Naive thymus-derived CD4-positive, alpha-beta T cell (primary cell): ENCODE measurements around the gene HOTAIR. TPM values are rescaled to one million over a fixed set of nuclear protein-coding genes. Genes with fewer than 3 reads are reported as not detected.

Source experiments
- ATAC-seq: fragments of 150-1000 bp; cut with Tn5 transposase; 2 replicates; pipeline ENCODE4 v1.10.0; 2021; ENCODE audit warnings: mild to moderate bottlenecking, moderate library complexity
- CTCF ChIA-PET: fragments of 350-600 bp; sonication (Branson Sonifier 250); formaldehyde crosslinking; loops from one replicate; lab custom pipeline; 2021; ENCODE audit warnings: antibody characterized with exemption; lab: Charles Lee
- POLR2A ChIA-PET: fragments of 350-600 bp; sonication (Branson Sonifier 250); formaldehyde crosslinking; loops from one replicate; lab custom pipeline; 2021; ENCODE audit warnings: antibody characterized with exemption, inconsistent platforms; lab: Charles Lee
- DNase-seq, 9 donors: peaks; one replicate each; pipeline versions ENCODE4 v3.0.0 to v3.0.0-alpha.2; 2020 to 2022; ENCODE audit warnings: mixed read lengths in 1 of 9
- H3K27ac ChIP-seq: one replicate; pipeline ENCODE4 v1.7.0; 2013; ENCODE audit warnings: mild to moderate bottlenecking, low read depth, low read length, moderate library complexity
- H3K27me3 ChIP-seq, 2 donors: one replicate each; pipeline ENCODE4 v1.7.0; 2013; ENCODE audit warnings: low read length in 2 of 2, mild to moderate bottlenecking in 2 of 2, moderate library complexity in 2 of 2; ENCODE audit not compliant: control insufficient read depth in 2 of 2, insufficient read depth in 2 of 2
- H3K36me3 ChIP-seq, 3 experiments: 1 replicate in 2 of 3; 2 replicates in 1 of 3; pipeline ENCODE4 v1.7.0; 2013; ENCODE audit warnings: low read length in 3 of 3, mild to moderate bottlenecking in 3 of 3, moderate library complexity in 1 of 3; ENCODE audit not compliant: insufficient read depth in 3 of 3, control insufficient read depth in 2 of 3
- H3K4me1 ChIP-seq, 2 donors: one replicate each; pipeline ENCODE4 v1.7.0; 2013; ENCODE audit warnings: low read length in 2 of 2, mild to moderate bottlenecking in 2 of 2, moderate library complexity in 1 of 2; ENCODE audit not compliant: control insufficient read depth in 2 of 2, insufficient read depth in 2 of 2
- H3K4me3 ChIP-seq: 2 replicates; pipeline ENCODE4 v1.7.0; 2013; ENCODE audit warnings: mild to moderate bottlenecking, low read length
- H3K9me3 ChIP-seq, 3 experiments: 1 replicate in 2 of 3; 2 replicates in 1 of 3; pipeline ENCODE4 v1.7.0; 2013; ENCODE audit warnings: low read length in 3 of 3; ENCODE audit not compliant: control insufficient read depth in 2 of 3
- H3K27ac Mint-ChIP-seq, 9 donors: one replicate each; pipeline ENCODE4 v1.8.0; 2020 to 2022; ENCODE audit warnings: mixed read lengths in 9 of 9, mild to moderate bottlenecking in 8 of 9, moderate library complexity in 5 of 9, inconsistent platforms in 2 of 9
- H3K27me3 Mint-ChIP-seq, 5 donors: one replicate each; pipeline ENCODE4 v1.8.0; 2021 to 2022; ENCODE audit warnings: mixed read lengths in 5 of 5, mild to moderate bottlenecking in 1 of 5
- H3K36me3 Mint-ChIP-seq, 5 donors: one replicate each; pipeline ENCODE4 v1.8.0; 2020 to 2022; ENCODE audit warnings: mixed read lengths in 5 of 5, mild to moderate bottlenecking in 3 of 5, inconsistent platforms in 1 of 5
- H3K4me1 Mint-ChIP-seq, 7 donors: one replicate each; pipeline ENCODE4 v1.8.0; 2020 to 2022; ENCODE audit warnings: mixed read lengths in 7 of 7, mild to moderate bottlenecking in 3 of 7, inconsistent platforms in 1 of 7
- H3K4me3 Mint-ChIP-seq, 10 donors: one replicate each; pipeline ENCODE4 v1.8.0; 2020 to 2022; ENCODE audit warnings: mild to moderate bottlenecking in 10 of 10, mixed read lengths in 10 of 10, moderate library complexity in 6 of 10, inconsistent platforms in 2 of 10
- H3K9me3 Mint-ChIP-seq, 11 donors: one replicate each; pipeline ENCODE4 v1.8.0; 2020 to 2022; ENCODE audit warnings: mixed read lengths in 11 of 11, mild to moderate bottlenecking in 4 of 11, inconsistent platforms in 1 of 11, moderate library complexity in 1 of 11
- intact Hi-C, 2 donors: fragments of 100-400 bp; cut with micrococcal nuclease; formaldehyde crosslinking; loops; one replicate each; pipeline ENCODE4 v1.15.1; 2023
- polyA plus RNA-seq, 2 donors: library from polyadenylated mRNA; unstranded; fragments of 300-500 nt; fragmentation: Illumina TruSeq; gene quantifications; one replicate each; pipeline ENCODE4 v1.2.3, GENCODE V29; 2021
- total RNA-seq, 6 experiments: library from RNA in 5 of 6; stranded (reverse) in 5 of 6; gene quantifications; 1 replicate in 5 of 6; 2 replicates in 1 of 6; pipeline ENCODE4 v1.2.3 and lab custom pipeline; 2021 to 2026

Gene HOTAIR
- total and polyA plus RNA-seq, 7 experiments from 2014 or later = not detected

DNA sequence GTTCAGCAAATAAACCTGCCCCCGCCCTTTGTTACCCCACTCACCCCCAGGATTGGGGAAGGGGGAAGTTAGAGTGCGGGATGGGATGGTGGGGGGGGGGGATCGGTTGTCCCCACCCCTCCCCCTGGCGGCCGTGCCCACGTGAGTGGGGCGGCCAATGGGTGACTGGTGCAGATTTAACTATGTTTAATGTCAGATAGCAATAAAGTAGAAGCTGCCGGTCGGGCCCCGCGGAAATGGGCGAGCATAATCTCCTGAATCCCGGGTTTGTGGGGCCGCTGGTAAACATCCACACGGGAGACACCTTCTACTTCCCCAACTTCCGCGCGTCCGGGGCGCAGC lies 20.1 kb downstream of the HOTAIR start, which contains the start of gene HOXC12:
TSS of gene HOXC12 (plus strand) at position 210 of the 342 bp plus-strand sequence. CDS start at position 237, 27 bp downstream.
- H3K4me1 Mint-ChIP-seq = peaks cover 9 to 57% (median 26%) of the 10 kb centered on the region in 7 donors
- H3K36me3 Mint-ChIP-seq = peaks cover 0 to 4% (median 0%) of the 10 kb centered on the region in 5 donors
- CTCF ChIA-PET = interaction anchor here (1.5 kb wide), 1 partner anchor 12 kb away, joined by 4 read pairs; no protein-coding TSS in a partner anchor
- ATAC-seq (no peak), DNase-seq (no peak)
- H3K9me3 Mint-ChIP-seq = peaks cover 0 to 25% (median 5%) of the 10 kb centered on the region in 11 donors
- no peaks in the 10 kb centered on the region for H3K9me3 ChIP-seq
- H3K27me3 Mint-ChIP-seq = peaks cover 78 to 94% (median 90%) of the 10 kb centered on the region in 5 donors
- peaks cover 4 to 15% of the 10 kb centered on the region in 2 donors for H3K4me1 ChIP-seq
- H3K4me3 Mint-ChIP-seq = peak within 1 kb of the TSS in 9 of 10 donors; percentile 4 to 57 (median 35)
- H3K27ac Mint-ChIP-seq = peak within 1 kb of the TSS in 4 of 9 donors; percentile 44 to 77 (median 69)
- POLR2A ChIA-PET = no interaction called here
- H3K36me3 ChIP-seq = no peaks in the 10 kb centered on the region
- no peak within 1 kb of the TSS for H3K4me3 ChIP-seq
- H3K27ac ChIP-seq = no peak within 1 kb of the TSS
- intact Hi-C loops = loop anchor here in 1 of 2 donors (5.0 kb wide), 2 partner anchors 33 to 98 kb away; partner anchors contain the start of genes HOXC10 and HOXC4
- peaks cover 40 to 73% of the 10 kb centered on the region in 2 donors for H3K27me3 ChIP-seq

DNA sequence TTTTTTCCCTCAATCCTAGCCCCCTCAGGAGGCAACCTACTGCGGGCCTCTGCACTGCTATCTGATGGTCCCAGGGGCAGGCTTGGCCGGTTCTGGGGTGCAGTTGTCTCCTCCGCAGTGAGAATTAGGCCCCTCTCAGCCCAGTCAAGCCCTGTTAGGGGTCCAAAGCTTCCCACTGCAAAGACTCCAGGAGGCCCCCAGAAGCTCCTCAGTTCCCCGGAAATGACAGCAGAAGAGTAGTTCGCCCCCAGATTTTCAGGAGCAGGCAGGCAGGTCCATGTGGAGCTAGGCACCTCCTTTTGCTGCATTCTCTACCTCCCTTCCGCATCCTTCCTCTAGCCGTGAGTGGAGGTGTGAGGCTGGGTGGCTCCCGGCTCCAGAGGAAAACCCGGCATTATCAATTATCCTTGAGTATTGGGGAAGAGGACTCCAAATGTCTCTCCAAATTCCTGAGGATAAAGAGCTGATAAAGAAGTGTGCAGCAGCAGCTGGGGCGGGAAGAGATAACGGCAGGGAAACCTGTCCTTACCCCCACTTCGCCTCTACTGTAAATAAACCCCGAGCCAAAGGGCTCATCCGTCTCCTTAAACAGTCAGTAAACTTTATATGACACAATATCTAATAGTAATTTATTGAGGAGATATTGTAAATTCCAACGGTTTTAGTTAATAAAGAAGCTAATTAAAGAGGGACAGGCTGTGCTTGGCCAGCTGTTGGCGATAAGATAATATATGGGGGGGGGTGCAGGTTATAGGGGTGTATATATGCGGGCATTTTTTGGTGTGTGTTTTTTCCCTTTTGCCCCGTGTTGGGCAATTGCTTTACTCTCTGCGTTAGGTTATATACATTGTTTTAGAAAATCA lies 20.7 kb downstream of the HOTAIR start:
- Histone ChIP-seq H3K4me3 (no peak overlapping the region), H3K36me3 (no peaks in the 10 kb centered on the region), H3K27me3 (peaks cover 34 to 72% of the 10 kb centered on the region in 2 donors), H3K4me1 (peaks cover 4 to 15% of the 10 kb centered on the region in 2 donors), H3K9me3 (no peaks in the 10 kb centered on the region), H3K27ac (no peak overlapping the region)
- intact Hi-C loops = loop anchor here in 1 of 2 donors (5.0 kb wide), 1 partner anchor 33 kb away; the partner anchor contains the start of gene HOXC10
- Mint-ChIP-seq H3K27ac (peak overlapping the region in 4 of 9 donors; percentile 32 to 77 (median 69)), H3K36me3 (peaks cover 0 to 4% (median 0%) of the 10 kb centered on the region in 5 donors), H3K4me3 (peak overlapping the region in 9 of 10 donors; percentile 14 to 57 (median 38)), H3K27me3 (peaks cover 76 to 94% (median 90%) of the 10 kb centered on the region in 5 donors), H3K4me1 (peaks cover 9 to 57% (median 26%) of the 10 kb centered on the region in 7 donors), H3K9me3 (peaks cover 0 to 25% (median 5%) of the 10 kb centered on the region in 11 donors)
- ATAC-seq (no peak), DNase-seq (no peak)
- POLR2A ChIA-PET = interaction anchor here (0.6 to 0.8 kb wide), 2 partner anchors 11 kb away, joined by 3 to 4 read pairs; no protein-coding TSS in a partner anchor
- CTCF ChIA-PET = interaction anchor here (1.5 kb wide), 1 partner anchor 11 kb away, joined by 4 read pairs; no protein-coding TSS in a partner anchor

DNA sequence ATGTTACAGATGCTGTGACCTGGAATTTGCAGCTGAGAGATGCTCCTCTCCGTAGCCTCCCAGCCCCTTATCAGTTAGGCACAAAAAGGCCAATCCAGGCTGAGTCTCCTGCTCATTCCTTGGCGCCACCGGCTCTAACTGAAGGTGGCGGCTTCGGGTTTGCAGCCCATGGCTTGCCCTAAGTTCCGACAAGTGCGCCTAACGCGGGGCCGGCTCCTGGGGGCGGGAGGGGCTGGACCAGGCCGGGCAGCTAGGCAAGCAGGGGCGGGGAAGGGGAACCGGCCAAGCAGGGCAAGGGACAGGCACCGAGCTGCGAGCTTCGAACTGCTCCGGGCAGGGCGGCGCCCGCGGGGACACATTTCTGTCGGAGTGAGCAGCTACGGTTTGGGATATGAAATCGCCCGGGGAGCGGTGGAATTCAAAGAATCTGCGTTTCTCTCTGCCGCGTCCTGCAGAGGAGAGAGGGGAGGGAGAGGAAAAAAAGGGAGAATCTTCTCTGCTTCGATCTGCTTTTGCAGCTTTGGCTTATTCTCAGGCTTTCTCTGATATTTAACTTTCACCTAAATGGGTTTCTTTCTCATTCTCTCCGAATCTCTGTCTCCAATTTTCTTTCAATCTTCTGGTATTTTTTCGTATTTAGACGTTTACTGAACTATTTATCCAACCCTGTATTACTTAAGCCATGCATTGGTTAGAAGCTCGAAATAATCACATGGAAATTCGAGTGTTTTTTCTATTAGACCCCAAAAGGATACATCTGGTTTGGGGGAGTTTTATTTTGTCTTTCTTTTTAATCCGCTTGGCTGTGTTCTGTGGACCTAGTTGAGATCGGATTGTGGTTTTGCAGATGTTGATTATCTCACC lies 21.7 kb downstream of the HOTAIR start:
- Mint-ChIP-seq H3K4me1 (peaks cover 9 to 57% (median 26%) of the 10 kb centered on the region in 7 donors), H3K4me3 (peak overlapping the region in 7 of 10 donors; percentile 3 to 59 (median 38)), H3K36me3 (peaks cover 0 to 4% (median 0%) of the 10 kb centered on the region in 5 donors), H3K27me3 (peaks cover 76 to 96% (median 90%) of the 10 kb centered on the region in 5 donors), H3K9me3 (peaks cover 0 to 22% (median 4%) of the 10 kb centered on the region in 11 donors), H3K27ac (peak overlapping the region in 7 of 9 donors; percentile 23 to 88 (median 75))
- Histone ChIP-seq H3K9me3 (no peaks in the 10 kb centered on the region), H3K36me3 (no peaks in the 10 kb centered on the region), H3K4me1 (peaks cover 4 to 15% of the 10 kb centered on the region in 2 donors), H3K27ac (no peak overlapping the region), H3K4me3 (no peak overlapping the region), H3K27me3 (peaks cover 34 to 69% of the 10 kb centered on the region in 2 donors)
- ChIA-PET POLR2A (interaction anchor here (0.8 kb wide), 1 partner anchor 12 kb away, joined by 3 read pairs; no protein-coding TSS in a partner anchor), CTCF (interaction anchor here (1.5 to 1.6 kb wide), 2 partner anchors 10 to 13 kb away, joined by 4 read pairs; no protein-coding TSS in a partner anchor)
- intact Hi-C loops = loop anchor here in 1 of 2 donors (5.0 kb wide), 1 partner anchor 34 kb away; the partner anchor contains the start of gene HOXC10
- no peak for ATAC-seq
- no peak for DNase-seq

DNA sequence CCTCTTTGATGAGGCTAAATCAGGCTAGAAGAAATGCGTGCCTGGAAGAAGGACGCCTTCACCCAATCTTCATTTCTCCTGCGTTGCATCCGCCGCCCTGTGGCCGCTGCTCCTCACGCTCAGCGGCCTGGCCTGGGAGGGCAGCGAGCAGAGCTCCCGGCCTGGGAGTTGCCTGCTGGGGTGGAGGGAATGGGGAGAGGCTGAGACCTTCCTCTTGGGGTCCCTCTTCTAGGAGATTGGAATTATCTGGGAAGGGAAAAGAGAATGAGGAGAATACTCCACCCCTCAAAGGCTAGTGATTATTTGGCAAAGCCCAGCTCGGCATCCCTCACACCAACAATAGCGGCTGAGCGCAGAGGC lies 22.4 kb downstream of the HOTAIR start:
- intact Hi-C loops = loop anchor here in 1 of 2 donors (5.0 kb wide), 1 partner anchor 35 kb away; the partner anchor contains the start of gene HOXC10
- CTCF ChIA-PET = interaction anchor here (0.8 to 1.6 kb wide), 2 partner anchors 10 to 14 kb away, joined by 3 to 4 read pairs; no protein-coding TSS in a partner anchor
- peaks cover 79 to 96% (median 89%) of the 10 kb centered on the region in 5 donors for H3K27me3 Mint-ChIP-seq
- H3K36me3 Mint-ChIP-seq = peaks cover 0 to 4% (median 0%) of the 10 kb centered on the region in 5 donors
- Histone ChIP-seq H3K27me3 (peaks cover 34 to 66% of the 10 kb centered on the region in 2 donors), H3K9me3 (no peaks in the 10 kb centered on the region), H3K27ac (no peak overlapping the region), H3K36me3 (no peaks in the 10 kb centered on the region), H3K4me3 (no peak overlapping the region), H3K4me1 (peaks cover 4 to 15% of the 10 kb centered on the region in 2 donors)
- H3K4me3 Mint-ChIP-seq = peak overlapping the region in 4 of 10 donors; percentile 16 to 59 (median 41)
- H3K27ac Mint-ChIP-seq = peak overlapping the region in 6 of 9 donors; percentile 8 to 88 (median 74)
- no peak for DNase-seq
- POLR2A ChIA-PET = no interaction called here
- peaks cover 9 to 57% (median 26%) of the 10 kb centered on the region in 7 donors for H3K4me1 Mint-ChIP-seq
- peaks cover 0 to 22% (median 4%) of the 10 kb centered on the region in 11 donors for H3K9me3 Mint-ChIP-seq
- no peak for ATAC-seq

GRCh38 chr12:53951577-53952334 lies 23.0 kb downstream of the HOTAIR start:
- Mint-ChIP-seq H3K36me3 (peaks cover 0 to 4% (median 0%) of the 10 kb centered on the region in 5 donors), H3K27me3 (peaks cover 79 to 95% (median 89%) of the 10 kb centered on the region in 5 donors), H3K9me3 (peaks cover 0 to 22% (median 4%) of the 10 kb centered on the region in 11 donors), H3K27ac (peak overlapping the region in 6 of 9 donors; percentile 8 to 88 (median 74)), H3K4me3 (peak overlapping the region in 6 of 10 donors; percentile 12 to 61 (median 44)), H3K4me1 (peaks cover 9 to 55% (median 25%) of the 10 kb centered on the region in 7 donors)
- Histone ChIP-seq H3K27ac (no peak overlapping the region), H3K4me1 (peaks cover 4 to 15% of the 10 kb centered on the region in 2 donors), H3K36me3 (no peaks in the 10 kb centered on the region), H3K9me3 (no peaks in the 10 kb centered on the region), H3K4me3 (no peak overlapping the region), H3K27me3 (peaks cover 34 to 70% of the 10 kb centered on the region in 2 donors)
- CTCF ChIA-PET = interaction anchor here (0.8 to 1.6 kb wide), 2 partner anchors 9 to 15 kb away, joined by 3 to 4 read pairs; no protein-coding TSS in a partner anchor
- ATAC-seq (no peak), DNase-seq (no peak)
- POLR2A ChIA-PET = no interaction called here
- intact Hi-C loops = loop anchor here in 1 of 2 donors (5.0 kb wide), 1 partner anchor 36 kb away; the partner anchor contains the start of gene HOXC10
